ENCODE results near the gene CCDC124.
"Not testable (repeated sequence)": the region's sequence is repeated elsewhere in the genome, so short reads cannot be mapped to it uniquely, and the experiment has no call there.

The CCDC124 gene, protein sequence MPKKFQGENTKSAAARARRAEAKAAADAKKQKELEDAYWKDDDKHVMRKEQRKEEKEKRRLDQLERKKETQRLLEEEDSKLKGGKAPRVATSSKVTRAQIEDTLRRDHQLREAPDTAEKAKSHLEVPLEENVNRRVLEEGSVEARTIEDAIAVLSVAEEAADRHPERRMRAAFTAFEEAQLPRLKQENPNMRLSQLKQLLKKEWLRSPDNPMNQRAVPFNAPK

GRCh38 chr19:17932485-17933338, at the start of gene CCDC124:
Gene CCDC124 (plus strand): TSS chr19:17933015. CDS start chr19:17936421, 3,406 bp downstream.
- peak; percentile 97 for DNase-seq (ENCODE audit: low spot score)

GRCh38 chr19:17883627-17884410, 49.0 kb upstream of the CCDC124 start:
- no peak for DNase-seq (ENCODE audit: low spot score)

GRCh38 chr19:17886515-17886914, 46.3 kb upstream of the CCDC124 start:
- no peak for DNase-seq (ENCODE audit: low spot score)

DNA sequence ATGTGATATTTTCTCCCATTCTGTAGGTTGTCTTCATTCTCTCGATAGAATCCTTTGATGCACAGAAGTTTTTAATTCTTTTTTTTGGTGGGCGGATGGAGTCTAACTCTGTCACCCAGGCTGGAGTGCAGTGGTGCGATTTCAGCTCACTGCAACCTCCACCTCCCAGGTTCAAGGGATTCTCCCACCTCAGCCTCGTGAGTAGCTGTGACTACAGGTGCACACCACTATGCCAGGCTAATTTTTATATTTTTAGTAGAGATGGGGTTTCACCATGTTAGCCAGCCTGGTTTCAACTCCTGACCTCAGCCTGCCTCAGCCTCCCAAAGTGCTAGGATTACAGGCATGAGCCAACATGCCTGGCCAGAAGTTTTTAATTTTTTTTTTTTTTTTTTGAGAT, 45.6 kb upstream of the CCDC124 start:
- not testable (repeated sequence) for DNase-seq (ENCODE audit: low spot score)

GRCh38 chr19:17888260-17888659, 44.6 kb upstream of the CCDC124 start:
- no peak for DNase-seq (ENCODE audit: low spot score)

DNA sequence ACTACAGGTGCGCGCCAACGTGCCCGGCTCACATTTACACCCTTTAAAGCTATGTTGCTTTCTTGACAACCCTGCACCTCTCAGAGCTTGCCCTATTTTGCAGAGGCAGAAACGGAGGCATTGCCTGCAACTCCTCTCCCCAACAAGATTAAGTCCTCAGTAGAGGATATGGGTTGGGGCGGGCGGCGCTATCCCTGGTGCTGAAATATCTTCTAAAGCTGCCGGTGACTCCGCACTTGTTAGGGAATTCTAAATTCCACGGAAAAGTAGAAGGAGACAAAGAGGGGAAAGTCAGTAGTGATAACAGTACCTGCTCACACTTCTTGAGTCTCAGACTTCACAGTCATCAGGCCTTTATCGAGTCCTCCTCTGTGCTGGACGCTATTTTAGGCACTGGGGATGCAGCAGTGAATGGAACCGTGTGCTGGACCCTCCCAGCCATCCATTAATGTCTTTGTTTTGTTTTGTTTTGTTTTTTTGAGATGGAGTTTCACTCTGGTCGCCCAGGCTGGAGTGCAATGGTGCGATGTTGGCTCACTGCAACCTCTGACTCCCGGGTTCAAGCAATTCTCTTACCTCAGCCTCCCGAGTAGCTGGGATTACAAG, 43.1 kb upstream of the CCDC124 start:
- no peak for DNase-seq (ENCODE audit: low spot score)

GRCh38 chr19:17893766-17894165, 39.0 kb upstream of the CCDC124 start:
- no peak for DNase-seq (ENCODE audit: low spot score)

GRCh38 chr19:17902701-17903100, 30.1 kb upstream of the CCDC124 start:
- no peak for DNase-seq (ENCODE audit: low spot score)

DNA sequence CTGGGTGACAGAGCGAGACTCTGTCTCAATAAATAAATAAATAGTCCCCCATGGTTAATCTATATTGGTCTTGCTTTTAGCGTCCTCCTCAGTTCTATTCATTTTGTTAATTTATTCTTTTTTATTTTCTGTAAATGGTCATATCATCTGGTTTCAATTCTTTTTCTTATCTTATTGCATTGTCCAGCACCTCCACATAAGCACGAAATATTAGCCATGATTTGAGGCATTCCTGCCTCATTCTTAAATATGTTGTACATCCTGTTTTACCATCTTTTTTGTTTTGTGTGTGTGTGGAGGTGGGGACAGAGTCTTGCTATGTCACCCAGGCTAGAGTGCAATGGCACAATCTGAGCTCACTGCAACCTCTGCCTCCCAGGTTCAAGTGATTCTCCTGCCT, 24.6 kb upstream of the CCDC124 start:
- no peak for DNase-seq (ENCODE audit: low spot score)

- DNase-seq (ENCODE audit: low spot score) = no peak
Measured at GRCh38 chr19:17909003-17909732, 23.6 kb upstream of the CCDC124 start.

DNA sequence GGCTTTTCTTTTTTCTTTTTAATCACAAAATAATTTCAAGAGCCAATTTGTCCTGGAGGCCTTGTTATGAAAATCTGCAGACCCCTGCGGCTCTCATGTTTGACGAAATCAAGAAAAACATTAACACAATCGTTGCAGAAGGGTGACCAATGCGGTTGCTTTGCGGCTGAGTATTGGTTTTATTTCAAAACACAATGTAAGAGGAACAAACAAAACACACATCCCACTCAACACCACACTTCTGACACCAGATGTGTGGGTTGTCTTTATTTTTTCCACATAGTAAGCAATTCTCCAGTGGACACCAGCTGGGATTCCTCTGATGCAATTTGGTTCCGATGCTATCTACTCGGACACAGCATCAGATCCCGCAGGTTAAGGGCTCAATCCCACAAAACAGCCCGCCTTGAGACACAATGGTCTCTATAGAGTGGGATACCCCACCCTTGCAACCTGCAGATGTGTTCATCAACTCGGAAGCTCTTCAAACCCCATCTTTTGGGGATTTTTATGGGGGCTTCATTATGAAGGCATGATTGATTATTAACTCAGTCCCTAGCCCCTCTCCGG, 21.9 kb upstream of the CCDC124 start:
- DNase-seq (ENCODE audit: low spot score) = no peak

DNA sequence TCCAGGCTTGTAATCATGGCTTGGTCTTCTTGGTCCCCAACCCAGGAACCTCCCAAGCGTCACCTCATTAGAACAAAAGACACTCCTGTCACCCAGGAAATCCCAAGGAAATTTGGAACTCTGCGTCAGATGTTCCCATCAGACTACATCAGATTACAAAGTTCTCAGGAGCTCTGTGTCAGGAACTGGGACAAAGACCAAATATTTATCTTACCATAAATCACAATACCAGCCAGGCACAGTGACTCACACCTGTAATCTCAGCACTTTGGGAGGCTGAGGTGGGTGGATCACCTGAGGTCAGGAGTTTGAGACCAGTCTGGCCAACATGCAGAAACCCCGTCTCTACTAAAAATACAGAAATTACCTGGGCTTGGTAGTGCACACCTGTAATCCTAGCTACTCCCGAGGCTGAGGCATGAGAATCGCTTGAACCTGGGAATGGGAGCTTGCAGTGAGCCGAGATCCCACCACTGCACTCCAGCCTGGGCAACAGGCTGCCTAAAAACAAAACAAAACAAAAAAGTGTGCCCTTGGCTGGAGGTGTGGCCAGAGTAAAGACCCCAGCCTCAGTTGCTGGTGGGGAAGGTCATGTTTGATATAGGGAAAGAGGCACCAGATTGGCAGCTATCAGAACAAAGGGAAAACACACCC, 16.7 kb upstream of the CCDC124 start:
- DNase-seq (ENCODE audit: low spot score) = no peak

DNA sequence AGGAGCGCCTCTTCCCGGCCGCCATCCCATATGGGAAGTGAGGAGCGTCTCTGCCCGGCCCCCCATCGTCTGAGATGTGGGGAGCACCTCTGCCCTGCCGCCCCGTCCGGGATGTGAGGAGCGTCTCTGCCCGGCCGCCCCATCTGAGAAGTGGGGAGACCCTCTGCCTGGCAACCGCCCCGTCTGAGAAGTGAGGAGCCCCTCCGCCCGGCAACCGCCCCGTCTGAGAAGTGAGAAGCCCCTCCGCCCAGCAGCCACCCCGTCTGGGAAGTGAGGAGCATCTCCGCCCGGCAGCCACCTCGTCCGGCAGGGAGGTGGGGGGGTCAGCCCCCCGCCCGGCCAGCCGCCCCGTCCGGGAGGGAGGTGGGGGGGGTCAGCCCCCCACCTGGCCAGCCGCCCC, 14.7 kb upstream of the CCDC124 start:
- DNase-seq (ENCODE audit: low spot score) = not testable (repeated sequence)

- not testable (repeated sequence) for DNase-seq (ENCODE audit: low spot score)
Measured at GRCh38 chr19:17919122-17919521, 13.7 kb upstream of the CCDC124 start.

DNA sequence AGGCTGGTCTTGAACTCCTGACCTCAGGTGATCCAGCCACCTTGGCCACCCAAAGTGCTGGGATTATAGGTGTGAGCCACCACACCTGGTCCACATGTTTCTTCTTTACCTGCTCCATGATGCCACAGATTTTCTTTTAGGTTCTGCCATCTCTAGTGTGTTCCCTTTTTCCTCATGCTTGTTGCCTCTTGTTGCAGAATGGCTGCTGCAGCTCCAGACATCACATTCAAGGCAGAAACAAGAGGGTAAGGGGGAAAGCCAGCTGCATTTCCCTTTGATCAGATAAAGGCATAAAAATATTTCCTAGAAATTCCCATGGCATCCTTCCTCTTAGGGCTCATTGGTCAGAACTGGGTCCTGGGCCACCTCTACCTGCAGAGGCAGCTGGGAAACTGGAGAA, 12.3 kb upstream of the CCDC124 start:
- no peak for DNase-seq (ENCODE audit: low spot score)

DNA sequence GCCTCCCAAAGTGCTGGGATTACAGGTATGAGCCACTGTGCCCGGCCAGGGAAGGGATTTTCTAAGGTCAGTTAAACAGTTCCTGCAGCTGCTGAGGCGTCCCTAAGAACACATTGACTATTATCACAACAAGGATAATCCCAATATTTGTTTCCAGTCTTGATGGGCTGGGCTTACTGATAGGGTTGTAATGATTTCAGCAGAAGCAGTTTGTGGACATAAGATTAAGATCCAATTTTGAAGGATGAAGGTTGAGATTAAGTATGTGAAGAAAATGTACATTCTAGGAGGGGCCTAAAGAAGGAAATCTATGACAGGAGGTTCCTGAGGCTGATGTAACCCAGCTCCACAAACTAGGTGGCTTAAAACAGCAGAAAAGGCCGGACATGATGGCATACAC, 10.7 kb upstream of the CCDC124 start:
- no peak for DNase-seq (ENCODE audit: low spot score)

DNA sequence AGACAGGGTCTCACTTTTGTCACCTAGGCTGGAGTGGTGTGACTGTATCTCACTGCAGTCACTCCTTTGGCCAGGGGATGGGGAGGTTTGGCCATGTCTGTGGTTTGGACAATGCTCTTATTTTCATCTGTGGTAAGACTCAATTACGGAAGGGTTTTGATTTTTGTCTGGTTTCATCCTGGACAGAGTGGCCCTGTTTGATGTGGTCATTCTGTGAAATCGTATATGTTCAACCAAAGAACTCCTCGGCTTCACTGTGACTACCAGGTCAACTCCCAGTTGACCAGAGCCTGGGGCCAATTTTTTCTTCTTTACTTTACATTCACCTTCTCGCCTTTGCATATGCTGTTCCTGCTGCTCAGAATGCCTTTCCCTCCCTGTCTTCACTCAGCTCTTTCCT, 6.8 kb upstream of the CCDC124 start:
- DNase-seq (ENCODE audit: low spot score) = no peak

DNA sequence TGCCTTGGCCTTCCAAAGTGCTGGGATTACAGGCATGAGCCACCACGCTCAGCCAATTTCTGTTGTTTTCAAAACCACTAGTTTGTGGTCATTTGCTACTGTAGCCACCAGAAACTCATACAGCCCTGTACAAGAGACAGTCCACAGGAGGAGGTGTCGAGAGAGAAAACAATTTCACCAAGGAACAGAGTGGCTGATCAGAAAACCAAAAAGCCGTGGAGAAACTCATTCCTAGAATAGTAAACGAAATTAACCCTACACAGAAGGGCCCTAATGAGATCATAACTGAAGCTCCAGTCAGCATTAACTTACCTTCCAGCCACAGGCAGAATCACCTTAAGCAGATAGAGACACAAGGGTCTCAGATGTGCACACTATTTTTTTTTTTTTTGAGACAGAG, 3.8 kb upstream of the CCDC124 start:
- no peak for DNase-seq (ENCODE audit: low spot score)

- DNase-seq (ENCODE audit: low spot score) = no peak
Measured at GRCh38 chr19:17931532-17932191, 1.2 kb upstream of the CCDC124 start.

Measured in hematopoietic multipotent progenitor cell treated with erythropoietin and hydrocortisone succinate and interleukin-3 and kit ligand, for 17 days (in vitro differentiated cells).